ENCODE results near the gene EPM2A.
A peak's percentile ranks its signal among the peaks of the same experiment; 100 is the strongest.

The EPM2A gene

GRCh38 chr6:145670311-145670710 lies 65.0 kb downstream of the EPM2A start:
- no peak for DNase-seq (ENCODE audit: low spot score)

GRCh38 chr6:145669627-145670034 lies 65.7 kb downstream of the EPM2A start:
- DNase-seq (ENCODE audit: low spot score): peak; percentile 47

DNA sequence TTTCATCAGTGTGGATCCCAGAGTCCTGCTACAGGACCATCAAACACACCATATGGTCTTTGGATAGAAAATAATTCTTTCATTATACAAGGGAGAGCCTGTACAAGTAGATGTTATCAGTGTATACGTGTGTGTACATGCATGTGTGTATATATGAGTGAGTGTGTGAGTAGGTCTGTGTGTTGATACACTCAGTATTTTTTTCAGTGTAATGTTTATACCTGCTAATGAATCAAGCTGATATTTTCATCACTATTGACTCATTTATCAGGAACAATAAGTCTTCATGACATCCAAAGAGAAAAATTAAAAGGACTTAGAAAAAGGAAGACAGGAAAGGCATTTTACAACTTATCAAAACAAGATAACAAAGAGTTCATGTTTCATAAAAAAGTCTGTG lies 66.5 kb downstream of the EPM2A start:
- DNase-seq (ENCODE audit: low spot score): no peak

DNA sequence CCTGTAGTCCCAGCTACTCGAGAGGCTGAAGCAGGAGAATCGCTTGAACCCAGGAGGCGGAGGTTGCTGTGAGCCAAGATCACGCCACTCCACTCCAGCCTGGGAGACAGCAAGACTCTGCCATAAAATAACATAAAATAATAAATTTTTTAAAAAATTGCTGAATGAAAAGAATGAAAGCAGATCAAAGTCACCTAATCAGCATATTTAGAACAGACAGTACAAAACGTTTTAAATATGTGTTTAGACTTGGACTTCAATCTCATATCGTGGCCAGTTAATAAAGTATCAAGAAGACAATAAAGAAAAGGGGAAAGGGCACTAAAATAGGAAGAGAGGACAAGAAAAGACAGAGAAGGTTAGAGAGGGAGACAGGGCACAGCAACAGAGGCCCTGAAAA lies 74.6 kb downstream of the EPM2A start:
- no peak for DNase-seq (ENCODE audit: low spot score)

- no peak for DNase-seq (ENCODE audit: low spot score)
These were observed 79.2 kb downstream of the EPM2A start for GRCh38 chr6:145656128-145656527.

DNA sequence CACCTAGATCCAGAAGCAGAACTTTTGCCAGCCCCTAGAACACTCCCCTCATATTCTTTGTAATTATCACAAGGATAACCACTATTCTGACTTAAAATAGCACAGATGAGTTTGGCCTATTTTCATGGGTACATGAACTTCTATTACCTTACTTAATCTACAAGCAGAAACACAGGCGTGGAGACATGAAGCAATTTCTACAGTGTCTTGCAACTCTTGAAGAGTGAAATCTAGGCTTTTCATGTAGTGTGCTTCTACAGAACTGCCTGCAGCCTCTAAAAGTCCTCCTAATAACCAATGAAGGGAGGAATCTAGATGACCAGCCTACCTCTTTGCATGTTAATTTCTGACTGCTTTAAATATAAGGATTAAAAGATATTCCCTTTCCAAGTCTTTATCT lies 82.7 kb downstream of the EPM2A start:
- no peak for DNase-seq (ENCODE audit: low spot score)

GRCh38 chr6:145651988-145652387 lies 83.3 kb downstream of the EPM2A start:
- DNase-seq (ENCODE audit: low spot score): no peak

DNA sequence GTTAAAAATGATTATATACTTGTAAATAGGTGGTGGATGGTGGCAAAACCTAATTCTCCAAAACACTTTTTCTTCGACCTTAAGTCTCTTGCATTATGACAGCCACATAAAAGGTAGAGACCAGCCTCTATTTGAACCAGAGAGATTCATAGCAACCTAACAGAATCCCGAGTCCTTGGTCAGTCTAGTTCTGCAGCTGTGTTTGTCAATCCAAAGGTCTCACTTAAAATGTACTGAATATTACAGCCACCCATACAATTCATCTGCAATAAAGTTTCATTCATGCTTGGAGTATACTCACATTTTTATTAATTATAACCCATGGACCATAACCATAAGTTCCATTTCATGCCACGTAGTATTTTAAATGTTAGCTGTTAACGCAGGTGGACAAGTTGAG lies 87.2 kb downstream of the EPM2A start:
- no peak for DNase-seq (ENCODE audit: low spot score)

DNA sequence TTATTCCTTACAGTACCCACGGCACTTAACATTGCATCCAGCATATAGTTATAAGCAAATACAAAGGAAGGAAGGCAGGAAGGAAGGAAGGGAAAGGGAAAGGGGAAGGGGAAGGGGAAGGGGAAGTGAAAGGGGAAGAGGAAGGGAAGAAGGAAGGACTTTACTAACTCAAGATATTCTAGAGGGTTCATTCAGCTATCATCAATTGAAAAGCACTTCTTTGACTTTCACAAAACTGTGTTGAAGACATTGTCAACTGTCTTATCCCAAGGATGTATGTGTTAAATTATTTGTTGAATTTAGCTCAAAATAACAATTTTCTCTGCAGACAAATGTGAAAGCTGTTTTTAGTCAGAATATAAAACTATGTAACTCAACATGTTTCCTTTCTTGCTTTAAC lies 87.7 kb downstream of the EPM2A start:
- no peak for DNase-seq (ENCODE audit: low spot score)

DNA sequence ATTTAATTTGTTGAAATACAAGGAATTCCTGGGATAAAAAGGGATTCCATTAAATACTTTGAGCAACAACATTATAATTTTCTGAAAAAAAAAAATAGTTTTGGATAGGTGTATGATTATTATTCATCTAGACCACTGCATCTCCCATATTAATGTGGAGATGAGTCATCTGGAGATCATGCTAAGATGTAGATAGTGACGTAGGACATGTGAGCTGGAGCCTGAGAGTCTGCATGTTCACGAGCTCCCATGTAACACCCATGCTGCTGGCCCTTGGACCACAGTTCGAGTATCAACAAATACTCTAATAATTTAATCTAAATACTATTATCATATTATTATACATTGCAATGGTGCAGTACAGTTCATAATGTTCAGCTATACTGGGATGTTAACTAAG lies 91.6 kb downstream of the EPM2A start:
- peak; percentile 3 for DNase-seq (ENCODE audit: low spot score)

GRCh38 chr6:145633981-145634627 lies 101.2 kb downstream of the EPM2A start:
- peak; percentile 74 for DNase-seq (ENCODE audit: low spot score)

GRCh38 chr6:145632971-145633370 lies 102.3 kb downstream of the EPM2A start:
- no peak for DNase-seq (ENCODE audit: low spot score)

DNA sequence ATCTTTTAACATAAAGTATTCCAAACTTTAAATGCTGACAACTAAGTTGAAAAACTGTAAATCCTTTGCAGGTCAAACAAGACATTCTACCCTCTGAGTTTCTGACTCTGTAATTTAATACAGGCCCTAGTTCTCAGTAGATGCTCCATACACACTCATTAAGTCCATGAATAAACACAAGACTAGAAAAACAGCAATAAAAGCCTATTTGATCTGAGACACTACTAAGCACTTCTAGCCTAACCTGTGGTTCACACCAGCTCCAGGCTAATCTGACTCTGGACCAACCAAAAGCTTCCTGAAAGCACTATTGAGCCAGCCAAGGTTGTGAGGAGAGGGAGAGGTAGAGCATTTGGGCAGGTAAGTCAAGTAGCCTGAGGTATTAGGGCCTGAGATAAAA lies 103.9 kb downstream of the EPM2A start:
- no peak for DNase-seq (ENCODE audit: low spot score)

- no peak for DNase-seq (ENCODE audit: low spot score)
These were observed 104.7 kb downstream of the EPM2A start for GRCh38 chr6:145630598-145630997.

- DNase-seq (ENCODE audit: low spot score): no peak
These were observed 105.8 kb downstream of the EPM2A start for GRCh38 chr6:145629478-145629877.

DNA sequence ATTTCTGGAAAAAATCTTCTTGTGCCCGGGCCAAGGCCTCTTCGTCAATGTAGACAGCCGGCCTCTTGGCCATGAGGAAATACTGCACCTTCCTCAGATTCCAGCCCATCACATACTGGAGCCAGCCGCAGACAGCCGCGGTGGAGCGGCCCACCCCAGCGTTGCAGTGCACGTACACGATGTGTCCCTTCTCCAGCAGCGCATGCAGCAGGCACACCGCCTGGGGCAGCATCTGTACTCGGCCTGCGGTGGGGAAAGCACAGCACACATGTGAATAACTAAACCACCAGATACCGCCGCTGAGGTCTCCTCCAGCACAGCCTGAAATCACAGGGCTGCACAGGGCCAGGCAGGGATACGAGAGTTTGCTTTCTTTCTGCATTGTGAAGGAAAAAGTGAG lies 107.9 kb downstream of the EPM2A start:
- DNase-seq (ENCODE audit: low spot score): no peak

DNA sequence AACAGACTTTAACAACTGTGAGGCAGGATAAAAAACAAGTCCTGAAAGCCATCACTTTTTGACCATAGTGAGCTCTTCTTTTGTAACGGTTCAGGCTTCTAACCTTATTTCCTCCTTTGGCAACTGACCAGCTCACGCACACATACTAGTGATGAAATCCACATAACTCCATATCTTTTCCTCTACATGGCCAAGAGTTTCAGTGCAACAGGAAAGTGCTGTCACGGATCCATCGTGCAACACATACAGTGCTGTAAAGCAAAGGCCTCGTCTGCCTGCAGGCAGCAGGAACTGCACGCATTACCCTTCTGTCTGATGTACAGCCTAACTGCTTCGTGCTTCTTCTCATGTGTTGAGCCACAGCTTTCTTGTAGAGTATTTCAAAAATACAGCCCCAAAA lies 108.5 kb downstream of the EPM2A start:
- no peak for DNase-seq (ENCODE audit: low spot score)

- no peak for DNase-seq (ENCODE audit: low spot score)
These were observed 112.1 kb downstream of the EPM2A start for GRCh38 chr6:145623231-145623630.

DNA sequence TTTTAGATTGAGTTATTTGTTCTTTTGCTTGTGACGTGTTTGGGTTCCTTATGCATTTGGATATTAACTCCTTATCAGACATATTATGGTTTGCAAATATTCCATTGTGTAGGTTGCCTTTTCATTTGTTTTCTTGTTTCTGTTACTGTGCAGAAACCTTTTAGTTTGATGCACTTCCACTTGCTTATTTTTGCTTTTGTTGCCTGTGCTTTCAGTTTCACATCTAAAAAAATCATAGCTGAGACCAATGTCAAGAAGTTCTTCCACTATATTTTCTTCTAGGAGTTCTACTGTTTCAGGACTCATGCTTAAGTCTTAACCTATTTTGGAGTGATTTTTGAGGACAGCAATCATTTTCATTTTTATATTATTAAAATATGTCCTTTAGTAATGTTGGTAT lies 113.5 kb downstream of the EPM2A start:
- no peak for DNase-seq (ENCODE audit: low spot score)

DNA sequence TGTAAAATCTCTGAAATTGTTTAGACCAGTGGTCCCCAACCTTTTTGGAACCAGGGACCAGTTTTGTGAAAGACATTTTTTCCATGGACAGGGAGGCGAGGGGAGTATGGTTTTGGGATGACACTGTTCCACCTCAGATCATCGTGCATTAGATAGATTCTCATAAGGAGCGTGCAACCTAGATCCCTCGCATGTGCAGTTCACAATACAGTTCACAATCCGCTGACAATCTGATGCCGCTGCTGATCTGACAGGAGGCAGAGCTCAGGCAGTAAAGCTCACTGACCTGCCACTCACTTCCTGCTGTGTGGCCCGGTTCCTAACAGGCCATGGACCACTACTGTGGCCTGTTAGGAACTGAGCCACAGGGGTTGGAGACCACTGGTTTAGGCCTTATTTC lies 115.2 kb downstream of the EPM2A start:
- no peak for DNase-seq (ENCODE audit: low spot score)

DNA sequence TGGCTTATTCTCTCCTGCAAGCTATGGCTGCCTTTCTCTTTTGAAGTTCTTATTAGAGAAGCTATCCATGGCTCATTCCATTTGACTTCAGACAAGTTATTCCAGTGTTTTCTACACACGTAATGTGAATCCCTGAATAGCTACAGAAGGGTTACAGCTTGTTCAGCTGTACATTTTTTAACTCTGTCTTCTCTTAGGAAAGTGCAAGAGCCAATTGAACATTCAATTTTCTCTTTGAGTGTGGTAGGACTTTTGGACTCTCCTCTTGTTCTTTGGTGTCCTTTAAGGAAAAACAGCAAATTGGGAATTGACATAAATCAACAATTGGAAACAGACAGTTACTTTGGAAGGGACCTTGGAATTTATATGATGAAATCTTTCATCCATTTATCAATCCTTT lies 125.8 kb downstream of the EPM2A start:
- no peak for DNase-seq (ENCODE audit: low spot score)

DNA sequence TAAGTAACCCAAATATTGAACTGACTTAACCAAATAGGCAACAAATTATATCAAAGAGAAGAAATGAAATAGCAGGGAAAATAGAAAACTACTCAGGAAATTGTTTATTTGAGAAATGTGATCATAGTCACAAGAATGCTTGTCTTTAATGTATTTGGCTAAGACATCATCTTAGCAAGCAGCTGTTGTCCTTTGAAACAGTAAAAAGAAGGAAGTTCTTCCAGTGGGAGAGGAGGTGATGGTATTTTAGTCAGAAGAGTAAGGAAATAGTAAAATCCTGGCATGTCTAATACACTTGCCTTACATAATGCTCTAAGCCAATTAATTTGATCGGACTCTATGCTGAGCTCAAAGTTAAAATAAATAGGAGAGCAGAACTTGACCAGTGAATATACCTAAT lies 126.5 kb downstream of the EPM2A start:
- no peak for DNase-seq (ENCODE audit: low spot score)

DNA sequence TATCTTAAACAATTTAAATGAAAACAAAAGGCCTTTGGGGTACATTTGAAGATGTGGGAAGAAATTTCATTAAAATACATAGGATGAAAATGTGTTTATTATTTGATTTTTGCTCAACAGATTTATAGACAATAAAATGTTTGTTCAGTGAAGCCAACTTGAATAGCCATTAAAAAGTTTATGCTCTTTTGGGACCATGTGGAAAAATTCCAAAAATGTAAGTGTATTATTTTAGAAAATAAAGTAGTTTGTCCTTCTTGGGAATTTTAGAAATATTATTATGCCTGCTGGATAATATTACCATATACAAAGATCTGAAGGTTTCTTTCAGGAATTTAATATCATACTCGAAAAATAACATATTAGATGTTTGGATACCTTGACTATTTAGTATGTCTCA lies 131.3 kb downstream of the EPM2A start:
- DNase-seq (ENCODE audit: low spot score): no peak

GRCh38 chr6:145603424-145603833 lies 131.9 kb downstream of the EPM2A start:
- no peak for DNase-seq (ENCODE audit: low spot score)

Data from RKO (cell line).